Left renal pelvis (tissue), 4 donors: ENCODE data around the gene TMEM62. TPM values are rescaled to one million over a fixed set of nuclear protein-coding genes. Genes with fewer than 3 reads are reported as not detected.
"Not testable (repeated sequence)": the region's sequence is repeated elsewhere in the genome, so short reads cannot be mapped to it uniquely, and the experiment has no call there.

Source experiments
- DNase-seq, 4 donors: peaks; one replicate each; pipeline ENCODE4 v3.0.0-alpha.2; 2013; ENCODE audit warnings: low read depth in 4 of 4, low spot score in 3 of 4
- polyA plus RNA-seq, 4 donors: library from polyadenylated mRNA; unstranded; fragments of 120-200 nt; gene quantifications; one replicate each; pipeline ENCODE4 v1.2.1, GENCODE V29; 2013; ENCODE audit not compliant: insufficient read length in 4 of 4

The TMEM62 gene
- polyA plus RNA-seq, 4 donors = 5.5 to 18.0 (median 16.5) TPM

- DNase-seq = no peak
These were observed 73.6 kb downstream of the TMEM62 start for GRCh38 chr15:43207024-43207423.

DNA sequence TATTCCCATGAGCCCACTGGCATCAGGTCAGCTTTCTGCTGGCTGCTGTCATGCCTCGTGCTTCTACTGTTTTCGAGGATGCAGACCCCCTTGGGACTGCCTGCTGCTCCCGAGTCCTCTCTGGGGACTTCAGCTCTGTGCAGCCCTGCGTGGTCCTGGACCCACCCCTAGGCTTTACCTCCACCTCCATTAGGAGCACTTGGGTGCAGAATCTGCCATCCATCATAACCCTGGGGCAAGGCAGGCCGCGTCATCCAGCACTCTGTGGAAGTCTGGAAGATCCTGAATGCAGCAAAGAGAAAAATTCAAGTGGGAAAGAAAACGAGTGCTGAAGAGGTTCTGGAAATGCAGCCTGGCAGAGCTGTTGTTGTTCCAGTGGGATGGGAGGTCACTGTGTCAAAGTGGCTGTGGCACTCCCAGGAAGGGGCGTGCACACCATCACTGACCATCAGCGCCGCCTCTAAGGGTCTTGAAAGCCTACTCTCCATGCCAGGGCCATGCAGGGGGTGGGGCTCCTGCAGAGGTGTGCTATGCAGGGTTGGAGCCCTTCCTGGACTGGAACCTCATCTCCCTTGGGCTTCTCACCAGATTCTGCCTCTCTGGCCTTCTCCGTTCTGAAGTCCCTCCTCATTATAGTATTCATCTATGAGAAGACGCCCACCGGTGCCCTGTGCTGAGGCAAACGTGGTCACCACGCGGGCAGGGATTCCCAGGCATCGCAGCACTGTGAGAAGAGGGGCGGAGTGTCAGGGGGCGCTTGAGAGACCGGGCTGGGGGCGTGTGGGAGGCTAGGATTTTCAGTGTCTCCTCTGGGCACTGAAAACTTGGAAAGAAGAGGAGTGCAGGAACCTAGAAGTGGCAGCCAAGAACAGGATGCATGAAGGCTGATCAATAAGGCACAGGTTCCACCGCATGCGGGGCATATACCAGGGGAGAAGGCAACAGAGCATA is 74.9 kb downstream of the TMEM62 start:
- no peak for DNase-seq

DNA sequence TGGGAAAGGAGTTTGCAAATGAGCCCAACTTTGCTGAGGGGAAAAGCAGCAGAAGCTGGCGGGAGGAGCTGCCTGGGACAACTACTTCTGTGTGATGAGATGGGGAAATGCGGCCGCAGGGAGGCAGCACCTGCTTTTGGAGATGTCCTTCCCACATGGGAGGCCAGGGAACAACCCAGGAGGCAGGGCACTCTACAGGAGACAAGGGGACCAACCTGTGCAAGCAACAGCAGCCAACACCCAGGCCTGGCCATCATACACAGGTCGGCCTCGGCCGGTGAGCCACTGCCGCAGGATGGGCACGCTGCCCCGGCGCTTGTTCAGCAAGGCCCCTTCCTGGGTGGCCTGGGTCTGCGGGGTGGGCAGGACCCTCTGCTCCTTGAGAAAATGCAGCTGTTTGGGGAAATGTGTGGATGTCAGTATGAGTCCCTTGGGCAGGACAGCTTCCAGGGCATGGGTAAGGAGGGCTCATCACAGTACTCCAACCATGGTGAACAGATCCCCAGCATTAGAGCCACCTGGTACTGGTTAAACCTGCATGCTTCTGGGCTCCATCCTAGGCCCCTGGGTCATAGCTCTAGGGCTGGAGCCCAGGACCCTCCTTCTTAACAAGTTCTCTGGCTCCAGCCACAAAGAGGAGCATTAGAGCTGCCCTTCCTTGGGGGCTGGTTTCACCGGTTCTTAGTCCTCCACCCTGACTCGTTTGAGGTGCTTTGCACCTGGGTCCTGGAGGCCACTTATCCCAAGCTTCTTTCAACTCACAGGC is 75.9 kb downstream of the TMEM62 start:
- no peak for DNase-seq

DNA sequence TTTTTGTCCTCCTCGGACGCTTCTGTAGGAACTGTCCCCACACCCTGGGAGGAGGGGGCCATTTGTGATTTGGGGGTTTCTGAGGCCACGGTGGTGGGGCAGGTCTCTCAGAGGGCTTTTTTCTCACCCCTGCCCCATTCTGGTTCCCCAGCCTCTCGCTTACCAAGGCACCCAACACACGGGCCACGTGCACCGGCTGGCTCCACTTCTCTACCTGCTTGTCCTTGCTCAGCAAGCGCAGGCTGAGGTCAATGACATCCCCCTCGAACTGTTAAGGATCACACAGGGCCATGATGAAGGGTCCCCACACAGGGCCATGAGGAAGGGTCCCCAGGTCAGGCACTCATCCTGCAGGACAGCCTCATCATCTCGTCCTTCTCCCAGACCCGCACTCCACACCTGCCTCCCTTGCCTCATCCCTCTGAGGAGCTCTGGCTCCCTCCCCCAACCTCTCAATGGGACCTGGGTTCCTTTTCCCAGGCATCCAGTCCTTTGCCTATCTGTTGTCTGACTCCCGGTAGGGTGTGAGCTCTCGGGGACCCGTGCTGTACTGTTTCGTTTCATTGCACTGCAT is 76.9 kb downstream of the TMEM62 start:
- no peak for DNase-seq

- DNase-seq = no peak
These were observed 77.4 kb downstream of the TMEM62 start for GRCh38 chr15:43210807-43211206.

GRCh38 chr15:43211224-43211735 is 77.9 kb downstream of the TMEM62 start:
- no peak for DNase-seq

DNA sequence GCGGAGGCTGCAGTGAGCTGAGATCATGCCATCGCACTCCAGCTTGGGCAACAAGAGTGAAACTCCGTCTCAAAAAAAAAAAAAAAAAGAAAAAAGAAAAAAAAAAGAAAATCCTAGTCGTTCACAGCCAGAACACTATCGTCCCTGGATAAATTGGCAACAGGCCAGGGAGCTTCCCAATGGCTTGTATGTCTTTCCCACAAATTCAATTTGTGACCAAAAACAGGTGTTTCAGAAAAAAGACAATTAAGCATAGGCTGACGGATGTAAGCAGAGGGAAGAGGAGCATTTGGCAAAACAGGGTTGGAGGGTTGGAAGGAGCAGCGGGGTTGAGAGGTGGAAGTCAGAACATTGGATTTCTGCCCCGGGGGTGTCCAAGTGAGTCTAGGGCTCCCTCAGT is 78.9 kb downstream of the TMEM62 start:
- DNase-seq = no peak

- no peak for DNase-seq
These were observed 79.6 kb downstream of the TMEM62 start for GRCh38 chr15:43212951-43213350.

GRCh38 chr15:43213466-43213865 is 80.1 kb downstream of the TMEM62 start:
- DNase-seq = no peak

GRCh38 chr15:43214169-43214568 is 80.8 kb downstream of the TMEM62 start:
- no peak for DNase-seq

- DNase-seq = no peak
These were observed 81.4 kb downstream of the TMEM62 start for GRCh38 chr15:43214592-43215295.

GRCh38 chr15:43215961-43216360 is 82.6 kb downstream of the TMEM62 start:
- no peak for DNase-seq

- peak in 1 of 4 donors; percentile 12 for DNase-seq
These were observed 85.7 kb downstream of the TMEM62 start for GRCh38 chr15:43218908-43219706.

- no peak for DNase-seq
These were observed 86.8 kb downstream of the TMEM62 start for GRCh38 chr15:43219929-43220928.

GRCh38 chr15:43220991-43221403 is 87.6 kb downstream of the TMEM62 start, which contains the start of gene EPB42:
EPB42 (minus strand) TSS chr15:43221018; CDS start chr15:43220825, 193 bp downstream.
- DNase-seq = no peak

DNA sequence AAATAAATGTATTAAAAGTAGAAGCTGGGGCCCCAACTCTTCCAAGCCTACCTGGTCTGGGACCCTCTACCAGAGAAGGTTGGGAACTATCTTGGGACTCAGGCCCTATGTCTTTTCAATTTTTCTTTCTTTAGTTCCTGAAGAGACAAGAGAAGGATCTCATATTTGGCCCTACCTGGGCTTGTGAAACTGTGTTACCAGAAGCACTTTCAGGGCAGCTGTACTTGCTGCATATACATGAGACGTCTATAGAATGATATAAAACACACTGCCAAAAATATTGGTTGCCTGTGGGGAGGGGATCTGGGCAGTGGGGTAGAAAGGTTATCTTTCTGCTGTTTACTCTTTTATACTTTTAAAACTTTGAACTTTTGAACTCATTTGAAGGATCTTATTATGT is 88.0 kb downstream of the TMEM62 start:
- DNase-seq = no peak

GRCh38 chr15:43225201-43225949 is 92.0 kb downstream of the TMEM62 start:
- DNase-seq = peak; percentile 12 to 41 (median 22)

DNA sequence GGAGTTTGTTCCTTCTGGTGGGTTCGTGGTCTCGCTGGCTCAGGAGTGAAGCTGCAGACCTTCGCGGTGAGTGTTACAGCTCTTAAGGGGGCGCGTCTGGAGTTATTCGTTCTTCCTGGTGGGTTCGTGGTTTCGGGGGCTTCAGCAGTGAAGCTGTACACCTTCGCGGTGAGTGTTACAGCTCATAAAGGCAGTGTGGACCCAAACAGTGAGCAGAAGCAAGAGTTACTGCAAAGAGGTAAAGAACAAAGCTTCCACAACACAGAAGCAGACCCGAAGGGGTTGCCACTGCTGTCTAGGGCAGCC is 92.5 kb downstream of the TMEM62 start:
- DNase-seq = not testable (repeated sequence)
